ENCODE measurements around the gene HOXA1.

Gene HOXA1

GRCh38 chr7:27103489-27104226, 7.9 kb upstream of the HOXA1 start:
- DNase-seq, result no peak

GRCh38 chr7:27102581-27103442, 7.0 kb upstream of the HOXA1 start, which contains the start of gene HOXA2:
Gene HOXA2, minus strand, starts transcription at chr7:27102683. Its CDS starts 183 bp downstream, at chr7:27102500.
- no peak for DNase-seq

GRCh38 chr7:27101957-27102580, 6.3 kb upstream of the HOXA1 start:
- no peak for DNase-seq

GRCh38 chr7:27101171-27101956, 5.6 kb upstream of the HOXA1 start:
- no peak for DNase-seq

- DNase-seq, result no peak
These were observed 4.9 kb upstream of the HOXA1 start for GRCh38 chr7:27100694-27101170.

GRCh38 chr7:27099453-27100370, 3.9 kb upstream of the HOXA1 start:
- DNase-seq, result no peak

- DNase-seq, result no peak
These were observed 3.0 kb upstream of the HOXA1 start for GRCh38 chr7:27098578-27099451.

GRCh38 chr7:27097686-27098577, 2.1 kb upstream of the HOXA1 start:
- DNase-seq, result no peak

GRCh38 chr7:27096768-27097514, 1.1 kb upstream of the HOXA1 start:
- no peak for DNase-seq

GRCh38 chr7:27095050-27095896, 527 bp downstream of the HOXA1 start:
- DNase-seq, result no peak

GRCh38 chr7:27094304-27095049, 1.3 kb downstream of the HOXA1 start:
- DNase-seq, result no peak

- no peak for DNase-seq
These were observed 2.5 kb downstream of the HOXA1 start for GRCh38 chr7:27093184-27093895.

- no peak for DNase-seq
These were observed 3.0 kb downstream of the HOXA1 start for GRCh38 chr7:27092819-27093110.

GRCh38 chr7:27091941-27092818, 3.6 kb downstream of the HOXA1 start:
- no peak for DNase-seq

- no peak for DNase-seq
These were observed 4.7 kb downstream of the HOXA1 start for GRCh38 chr7:27091105-27091504.
